A673 (cell line): ENCODE data around the gene FAM168B. TPM values are rescaled to one million over a fixed set of nuclear protein-coding genes. Genes with fewer than 3 reads are reported as not detected.
"Not testable (repeated sequence)": the region's sequence is repeated elsewhere in the genome, so short reads cannot be mapped to it uniquely, and the experiment has no call there.

Source experiments
- BruUV-seq: library from RNA; stranded (reverse); fragments of 400-500 nt; replicated peaks from 2 replicates; lab custom pipeline; 2021; lab: Mats Ljungman, UMichigan
- CTCF ChIA-PET: fragments of 300-600 bp; sonication (Branson Sonifier 250); formaldehyde crosslinking; loops from one replicate; lab custom pipeline; 2022; ENCODE audit warnings: antibody characterized with exemption; lab: Charles Lee
- POLR2A ChIA-PET: fragments of 300-600 bp; sonication (Branson Sonifier 250); formaldehyde crosslinking; loops from one replicate; lab custom pipeline; 2022; ENCODE audit warnings: antibody characterized with exemption; ENCODE audit not compliant: low non-redundant PET; lab: Charles Lee
- DNase-seq: peaks from one replicate; pipeline ENCODE4 v3.0.0-alpha.2; 2015; ENCODE audit warnings: low spot score
- H3K27ac ChIP-seq: fragments of 200-600 bp; sonication (generic); 2 replicates; pipeline ENCODE4 v1.5.1; 2016; ENCODE audit warnings: mixed run types, low read depth, mild to moderate bottlenecking, mixed read lengths, antibody characterized with exemption, low read length; ENCODE audit not compliant: poor library complexity, severe bottlenecking
- H3K27me3 ChIP-seq: fragments of 200-600 bp; sonication (generic); replicated peaks from 2 replicates; pipeline ENCODE4 v1.6.1; 2017; ENCODE audit warnings: mixed run types, low read depth, mild to moderate bottlenecking, mixed read lengths, antibody characterized with exemption, low read length; ENCODE audit not compliant: insufficient read depth, poor library complexity
- H3K36me3 ChIP-seq: fragments of 200-600 bp; sonication (generic); 2 replicates; pipeline ENCODE4 v1.6.1; 2016; ENCODE audit warnings: mixed run types, mild to moderate bottlenecking, mixed read lengths, antibody characterized with exemption, low read length; ENCODE audit not compliant: insufficient read depth, poor library complexity, severe bottlenecking
- H3K4me1 ChIP-seq: fragments of 200-600 bp; sonication (generic); 2 replicates; pipeline ENCODE4 v1.6.1; 2017; ENCODE audit warnings: mixed run types, mild to moderate bottlenecking, mixed read lengths, antibody characterized with exemption, low read length; ENCODE audit not compliant: insufficient read depth, poor library complexity, severe bottlenecking
- H3K4me3 ChIP-seq: fragments of 200-600 bp; sonication (generic); 2 replicates; pipeline ENCODE4 v1.5.1; 2016; ENCODE audit warnings: low read depth, mixed run types, mild to moderate bottlenecking, mixed read lengths, low read length; ENCODE audit not compliant: poor library complexity, severe bottlenecking
- H3K9me3 ChIP-seq: fragments of 200-600 bp; sonication (generic); 2 replicates; pipeline ENCODE4 v1.6.1; 2016; ENCODE audit warnings: mixed run types, low read depth, mild to moderate bottlenecking, mixed read lengths, antibody characterized with exemption, low read length; ENCODE audit not compliant: poor library complexity, severe bottlenecking
- CTCF ChIP-seq: fragments of 300-800, 200-600 bp; sonication (generic); conservative IDR thresholded peaks from 2 replicates; pipeline ENCODE4 v1.5.1; 2017; ENCODE audit warnings: low read depth, mild to moderate bottlenecking, antibody characterized with exemption, low read length, moderate library complexity, mixed read lengths
- EZH2 ChIP-seq: fragments of 200-600 bp; sonication (generic); IDR thresholded peaks from 2 replicates; pipeline ENCODE4 v1.6.1; 2017; ENCODE audit warnings: borderline replicate concordance, low read depth, mild to moderate bottlenecking, mixed read lengths, antibody characterized with exemption, low read length; ENCODE audit not compliant: poor library complexity, severe bottlenecking
- intact Hi-C: fragments of 100-400 bp; cut with micrococcal nuclease; formaldehyde crosslinking; loops from one replicate; pipeline ENCODE4 v1.10.0; 2022; ENCODE audit not compliant: unreplicated experiment
- total RNA-seq: library from RNA; stranded (reverse); gene quantifications from 2 replicates; pipeline ENCODE4 v1.2.3, GENCODE V29; 2021

FAM168B gene
- total RNA-seq, 1 experiment from 2014 or later: 149 TPM

- no peak for DNase-seq
- intact Hi-C loops: no loop called here
- ChIA-PET POLR2A (no interaction called here), CTCF (no interaction called here)
- Histone ChIP-seq H3K27me3 (no peaks in the 10 kb centered on the region), H3K27ac (no peak overlapping the region), H3K9me3 (no peaks in the 10 kb centered on the region), H3K4me1 (no peaks in the 10 kb centered on the region), H3K4me3 (no peak overlapping the region), H3K36me3 (peaks cover 5% of the 10 kb centered on the region)
- no peak for TF ChIP-seq EZH2
- TF ChIP-seq CTCF: no peak
- no TSS peak for BruUV-seq
Observed at GRCh38 chr2:131115752-131116151, 22.5 kb upstream of the FAM168B start.

DNA sequence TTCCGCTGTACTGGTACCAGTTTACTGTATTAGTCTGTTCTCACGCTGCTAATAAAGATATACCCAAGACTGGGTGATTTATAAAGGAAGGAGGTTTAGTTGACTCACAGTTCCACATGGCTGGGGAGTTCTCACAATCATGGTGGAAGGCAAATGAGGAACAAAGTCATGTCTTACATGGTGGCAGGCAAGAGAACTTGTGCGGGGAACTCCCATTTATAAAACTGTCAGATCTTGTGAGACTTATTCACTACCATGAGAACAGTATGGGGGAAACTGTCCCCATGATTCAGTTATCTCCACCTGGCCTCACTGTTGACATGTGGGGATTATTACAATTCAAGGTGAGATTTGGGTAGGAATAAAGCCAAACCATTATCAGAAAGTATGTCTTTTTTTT, 21.7 kb upstream of the FAM168B start:
- POLR2A ChIA-PET, H3K36me3 ChIP-seq, DNase-seq, intact Hi-C loops, H3K4me3 ChIP-seq, H3K9me3 ChIP-seq, CTCF ChIA-PET, BruUV-seq, H3K27me3 ChIP-seq, H3K27ac ChIP-seq, H3K4me1 ChIP-seq: not testable (repeated sequence)

GRCh38 chr2:131113566-131114227, 20.4 kb upstream of the FAM168B start:
- POLR2A ChIA-PET: no interaction called here
- no peak for TF ChIP-seq CTCF
- no peak for TF ChIP-seq EZH2
- H3K27ac ChIP-seq: no peak overlapping the region
- no peaks in the 10 kb centered on the region for H3K9me3 ChIP-seq
- CTCF ChIA-PET: interaction anchor here (0.5 kb wide), 1 partner anchor 18 kb away, joined by 3 read pairs; no protein-coding TSS in a partner anchor
- no peak overlapping the region for H3K4me3 ChIP-seq
- H3K4me1 ChIP-seq: no peaks in the 10 kb centered on the region
- no TSS peak for BruUV-seq
- H3K27me3 ChIP-seq: no peaks in the 10 kb centered on the region
- intact Hi-C loops: no loop called here
- H3K36me3 ChIP-seq: peaks cover 5% of the 10 kb centered on the region
- DNase-seq: no peak

GRCh38 chr2:131112529-131112928, 19.3 kb upstream of the FAM168B start:
- H3K4me1 ChIP-seq: no peaks in the 10 kb centered on the region
- H3K27ac ChIP-seq: no peak overlapping the region
- intact Hi-C loops: no loop called here
- H3K4me3 ChIP-seq: no peak overlapping the region
- CTCF ChIA-PET: no interaction called here
- POLR2A ChIA-PET: no interaction called here
- DNase-seq: no peak
- no peaks in the 10 kb centered on the region for H3K27me3 ChIP-seq
- no TSS peak for BruUV-seq
- H3K36me3 ChIP-seq: peaks cover 5% of the 10 kb centered on the region
- no peaks in the 10 kb centered on the region for H3K9me3 ChIP-seq
- TF ChIP-seq CTCF (no peak), EZH2 (no peak)
